ENCODE results near the gene PCDHGA1.

DNA sequence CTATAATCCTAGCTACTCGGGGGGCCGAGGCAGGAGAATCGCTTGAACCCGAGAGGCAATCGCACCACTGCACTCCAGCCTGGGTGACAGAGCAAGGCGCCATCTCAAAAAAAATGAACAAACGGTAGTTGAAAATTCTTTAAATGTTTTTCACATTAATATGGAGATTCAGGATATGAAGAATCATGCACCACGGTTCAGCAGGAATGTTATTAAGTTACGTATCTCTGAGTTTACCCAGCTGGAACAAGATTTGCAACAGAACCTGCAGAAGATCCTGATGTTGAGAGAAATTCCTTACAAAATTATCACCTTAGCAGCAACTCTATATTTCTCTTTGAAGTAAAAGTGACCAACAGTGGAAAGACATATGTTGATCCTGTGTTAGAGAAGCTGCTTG is 110.0 kb downstream of the PCDHGA1 start:
- TF ChIP-seq CTCF (IDR thresholded peaks at IDR 0.05; ENCODE audit: low read length), result no peak
- no peak for TF ChIP-seq EZH2 (optimal IDR thresholded peaks at IDR 0.05; ENCODE audit: low read depth, low read length)
- no peak for TF ChIP-seq EZH2phosphoT487 (IDR thresholded peaks at IDR 0.05; ENCODE audit: low read length)
